CD4-positive, alpha-beta T cell treated with Interleukin-6 for 4 hours (primary cell): ENCODE results near the gene TBC1D5.

ENCODE experiments used
- DNase-seq: peaks from one replicate; pipeline ENCODE4 v3.0.0-alpha.2; 2020; ENCODE audit warnings: mixed read lengths

Gene TBC1D5

GRCh38 chr3:17195856-17196604 is 546.4 kb downstream of the TBC1D5 start:
- no peak for DNase-seq

- no peak for DNase-seq
These were observed 547.2 kb downstream of the TBC1D5 start for GRCh38 chr3:17195192-17195611.

GRCh38 chr3:17194116-17194515 is 548.3 kb downstream of the TBC1D5 start:
- no peak for DNase-seq

GRCh38 chr3:17192995-17193394 is 549.4 kb downstream of the TBC1D5 start:
- DNase-seq = no peak

GRCh38 chr3:17190353-17191078 is 551.9 kb downstream of the TBC1D5 start:
- no peak for DNase-seq

- DNase-seq = no peak
These were observed 554.1 kb downstream of the TBC1D5 start for GRCh38 chr3:17188378-17188777.

- DNase-seq = no peak
These were observed 554.7 kb downstream of the TBC1D5 start for GRCh38 chr3:17187589-17188184.

- no peak for DNase-seq
These were observed 558.4 kb downstream of the TBC1D5 start for GRCh38 chr3:17183951-17184550.

- no peak for DNase-seq
These were observed 560.3 kb downstream of the TBC1D5 start for GRCh38 chr3:17182166-17182565.

- no peak for DNase-seq
These were observed 561.0 kb downstream of the TBC1D5 start for GRCh38 chr3:17181413-17181907.

GRCh38 chr3:17179381-17180205 is 562.8 kb downstream of the TBC1D5 start:
- no peak for DNase-seq

GRCh38 chr3:17176757-17177156 is 565.7 kb downstream of the TBC1D5 start:
- DNase-seq = no peak

GRCh38 chr3:17175187-17175807 is 567.1 kb downstream of the TBC1D5 start:
- no peak for DNase-seq

GRCh38 chr3:17166369-17166768 is 576.1 kb downstream of the TBC1D5 start:
- DNase-seq = peak; percentile 24

GRCh38 chr3:17162116-17162515 is 580.3 kb downstream of the TBC1D5 start:
- no peak for DNase-seq

GRCh38 chr3:17160597-17160996 is 581.8 kb downstream of the TBC1D5 start:
- no peak for DNase-seq

GRCh38 chr3:17158941-17159682 is 583.3 kb downstream of the TBC1D5 start:
- no peak for DNase-seq

GRCh38 chr3:17157713-17158112 is 584.7 kb downstream of the TBC1D5 start:
- no peak for DNase-seq

- no peak for DNase-seq
These were observed 585.6 kb downstream of the TBC1D5 start for GRCh38 chr3:17156864-17157263.

GRCh38 chr3:17155951-17156350 is 586.5 kb downstream of the TBC1D5 start:
- no peak for DNase-seq

- DNase-seq = no peak
These were observed 587.5 kb downstream of the TBC1D5 start for GRCh38 chr3:17154941-17155340.
